Stimulated activated CD4-positive, alpha-beta T cell treated with anti-CD3 and anti-CD28 coated beads, Interleukin-1b, Interleukin-23, amount 100 ng/mL, for 4 hours (primary cell): ENCODE results near the gene ROBO1.
"Not testable (repeated sequence)": the region's sequence is repeated elsewhere in the genome, so short reads cannot be mapped to it uniquely, and the experiment has no call there.

ENCODE experiments used
- DNase-seq, 2 donors: peaks; one replicate each; pipeline ENCODE4 v3.0.0-alpha.2; 2020; ENCODE audit warnings: low read depth in 2 of 2

The ROBO1 gene

GRCh38 chr3:79314544-79314943 is 453.3 kb downstream of the ROBO1 start:
- DNase-seq = no peak

- DNase-seq = no peak
Measured at GRCh38 chr3:79310016-79310415, 457.8 kb downstream of the ROBO1 start.

GRCh38 chr3:79306934-79307570 is 460.7 kb downstream of the ROBO1 start:
- no peak for DNase-seq

GRCh38 chr3:79299949-79300635 is 467.7 kb downstream of the ROBO1 start:
- not testable (repeated sequence) for DNase-seq

GRCh38 chr3:79297245-79297960 is 470.4 kb downstream of the ROBO1 start:
- DNase-seq = no peak

DNA sequence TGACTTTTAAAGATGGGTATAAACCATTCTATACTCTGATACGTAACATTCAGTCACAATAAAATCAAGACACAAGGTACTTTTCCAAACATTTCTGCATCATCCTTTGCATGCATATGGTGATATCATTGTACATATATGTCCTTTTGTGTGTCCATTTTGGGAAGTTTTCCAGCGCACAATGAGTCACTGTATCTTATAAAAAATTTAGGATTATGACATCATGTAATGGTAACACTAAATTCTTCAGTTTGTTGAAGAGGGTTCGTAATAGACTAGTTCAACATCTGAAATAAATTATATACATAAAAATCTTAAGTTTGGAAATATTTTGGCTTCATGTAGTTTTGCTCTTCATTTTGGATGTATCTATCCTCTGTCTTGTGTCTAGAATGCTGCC is 480.9 kb downstream of the ROBO1 start:
- no peak for DNase-seq

DNA sequence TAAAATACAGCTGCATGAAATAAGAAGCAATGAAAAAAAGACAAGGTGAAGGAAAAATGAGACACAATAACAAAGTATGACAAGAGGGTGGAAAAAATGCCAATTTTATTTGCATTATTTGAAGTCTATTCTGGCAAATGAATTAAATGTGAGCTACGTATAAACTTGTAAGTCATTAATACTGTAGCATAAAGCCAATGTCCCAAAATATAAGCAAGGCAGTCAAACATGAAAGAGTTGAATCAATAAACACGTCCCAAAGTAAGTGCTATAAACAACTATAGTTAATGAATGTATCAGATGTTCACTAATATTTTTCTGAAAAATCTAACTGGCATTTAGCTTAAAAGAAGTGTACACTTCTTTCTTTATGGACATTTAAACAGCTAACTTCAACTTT is 481.9 kb downstream of the ROBO1 start:
- DNase-seq = no peak

DNA sequence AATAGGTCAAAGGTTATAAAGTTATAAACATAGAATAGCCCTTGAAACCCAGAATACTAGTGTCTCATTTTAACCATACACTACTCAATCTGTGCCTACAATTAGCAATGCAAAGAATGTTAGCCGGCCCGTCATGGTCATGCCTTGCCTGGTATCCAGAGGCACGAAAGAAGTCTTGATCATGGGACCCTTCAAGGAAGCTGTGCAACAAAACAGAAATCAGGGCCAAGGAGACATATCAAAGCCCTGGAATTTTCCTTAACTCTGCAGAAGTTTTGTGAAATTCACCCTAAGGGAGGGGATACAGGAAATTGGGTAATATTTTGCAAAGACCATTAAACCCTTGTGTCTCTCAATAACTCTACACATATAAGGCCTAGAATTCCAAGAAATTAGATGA is 482.4 kb downstream of the ROBO1 start:
- no peak for DNase-seq

DNA sequence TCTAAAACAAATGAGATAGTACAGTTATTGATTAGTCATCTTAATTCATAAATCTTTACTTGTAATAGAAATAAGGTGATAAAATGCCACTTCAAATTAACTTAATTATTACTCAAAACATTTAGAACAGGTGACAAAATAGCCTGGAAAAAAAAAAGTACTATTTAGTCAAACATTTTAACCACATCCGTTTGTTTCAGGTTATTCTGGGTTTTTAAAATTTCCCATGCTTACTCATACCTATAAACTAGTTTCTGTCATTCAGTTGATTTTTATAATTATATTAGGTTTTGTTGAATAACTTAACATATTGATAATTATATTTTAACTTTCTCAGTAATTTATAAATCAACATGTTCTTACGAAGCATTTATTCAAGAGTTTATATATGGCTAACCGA is 483.0 kb downstream of the ROBO1 start:
- DNase-seq = no peak

DNA sequence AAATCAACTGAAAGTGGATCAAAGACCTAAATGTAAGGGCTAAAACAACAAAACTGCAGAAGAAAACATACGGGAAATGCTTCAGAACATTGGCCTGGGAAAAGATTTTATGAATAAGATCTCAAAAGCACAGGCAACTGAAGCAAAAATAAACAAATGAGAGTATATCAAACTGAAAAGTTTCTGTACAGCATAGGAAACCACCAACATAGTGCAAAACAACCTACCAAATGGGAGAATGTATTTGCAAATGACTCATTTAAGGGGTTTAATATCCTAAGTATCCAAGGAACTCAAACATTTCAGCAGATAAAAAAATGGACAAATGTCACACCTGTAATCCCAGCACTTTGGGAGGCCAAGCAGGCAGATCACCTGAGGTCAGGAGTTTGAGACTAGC is 489.1 kb downstream of the ROBO1 start:
- DNase-seq = no peak

DNA sequence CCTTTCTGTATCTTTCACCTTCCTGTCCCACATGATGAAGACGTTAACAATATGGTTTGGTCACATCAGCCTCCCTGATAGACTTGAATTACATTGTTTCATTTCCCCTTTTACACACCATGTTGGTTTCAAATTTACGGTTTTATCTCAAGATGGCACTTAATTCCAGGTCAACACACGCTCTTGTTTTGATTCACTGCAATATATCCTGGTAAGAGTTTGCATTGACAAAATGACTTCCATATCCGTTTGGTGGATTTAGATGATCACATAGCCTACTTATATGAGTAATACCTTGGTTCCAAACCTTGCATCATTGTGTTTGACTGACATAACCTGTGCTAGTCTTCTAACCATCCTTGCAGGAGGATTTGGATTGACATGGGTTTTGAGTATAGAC is 499.4 kb downstream of the ROBO1 start:
- DNase-seq = no peak

GRCh38 chr3:79264892-79265291 is 502.9 kb downstream of the ROBO1 start:
- no peak for DNase-seq

DNA sequence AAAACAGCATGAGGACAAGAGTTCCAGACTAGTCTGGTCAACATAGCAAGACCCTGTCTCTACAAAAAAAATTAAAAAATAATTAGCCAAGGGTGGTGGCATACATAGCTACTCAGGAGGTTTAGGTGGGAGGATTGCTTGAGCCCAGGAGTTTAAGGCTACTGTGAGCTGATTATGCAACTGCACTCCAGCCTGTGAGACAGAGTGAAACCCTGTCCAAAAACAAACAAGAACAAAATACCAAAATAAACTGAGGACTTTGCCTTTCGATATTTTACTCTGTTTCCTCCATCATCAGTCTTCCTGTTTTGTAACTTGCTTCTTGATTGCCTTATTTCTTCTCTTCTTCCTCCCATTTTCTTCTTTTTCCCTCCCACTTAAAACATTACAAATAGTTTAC is 504.4 kb downstream of the ROBO1 start:
- no peak for DNase-seq

- DNase-seq = no peak
Measured at GRCh38 chr3:79258479-79258878, 509.3 kb downstream of the ROBO1 start.

DNA sequence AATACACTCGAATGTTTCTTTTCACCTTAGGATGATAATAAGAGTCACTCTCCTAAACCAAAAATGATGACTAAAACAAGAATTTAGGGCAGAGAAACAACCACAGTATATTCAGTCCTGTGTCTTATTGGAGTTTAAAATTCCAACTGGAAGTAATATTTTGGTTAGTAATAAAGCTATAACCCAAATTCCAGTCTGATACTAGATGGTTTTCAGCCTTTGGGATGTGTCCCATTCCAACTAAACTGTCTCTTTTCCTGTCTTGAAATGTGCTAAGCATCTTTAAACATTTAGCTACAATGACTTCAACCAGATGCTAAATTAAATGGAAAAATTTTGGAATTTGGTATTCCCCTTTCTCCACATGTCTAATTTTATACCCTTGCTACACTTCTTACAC is 510.0 kb downstream of the ROBO1 start:
- no peak for DNase-seq

- no peak for DNase-seq
Measured at GRCh38 chr3:79255702-79256101, 512.1 kb downstream of the ROBO1 start.

- DNase-seq = no peak
Measured at GRCh38 chr3:79255292-79255691, 512.5 kb downstream of the ROBO1 start.

- DNase-seq = no peak
Measured at GRCh38 chr3:79253704-79254103, 514.1 kb downstream of the ROBO1 start.

DNA sequence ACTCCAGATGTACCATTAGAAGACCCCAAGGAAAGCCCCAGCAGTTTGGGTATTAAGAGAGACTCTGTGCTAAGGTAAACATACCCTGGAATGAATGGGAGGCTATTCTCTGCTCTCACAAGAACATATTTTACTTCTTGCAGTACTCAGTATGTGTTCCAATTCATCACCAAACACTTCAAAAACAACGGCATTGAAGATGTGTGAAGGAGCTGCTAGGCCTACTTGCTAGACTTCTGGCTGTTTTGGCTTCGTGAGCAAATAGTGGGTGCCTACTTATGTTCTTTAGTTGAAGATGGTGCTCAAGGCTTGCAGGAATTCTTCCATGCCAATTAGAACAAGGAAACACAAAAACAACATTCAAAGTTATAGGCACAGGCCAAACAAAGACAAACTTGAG is 514.5 kb downstream of the ROBO1 start:
- no peak for DNase-seq

- DNase-seq = no peak
Measured at GRCh38 chr3:79250746-79251145, 517.1 kb downstream of the ROBO1 start.

- no peak for DNase-seq
Measured at GRCh38 chr3:79249701-79250100, 518.1 kb downstream of the ROBO1 start.

DNA sequence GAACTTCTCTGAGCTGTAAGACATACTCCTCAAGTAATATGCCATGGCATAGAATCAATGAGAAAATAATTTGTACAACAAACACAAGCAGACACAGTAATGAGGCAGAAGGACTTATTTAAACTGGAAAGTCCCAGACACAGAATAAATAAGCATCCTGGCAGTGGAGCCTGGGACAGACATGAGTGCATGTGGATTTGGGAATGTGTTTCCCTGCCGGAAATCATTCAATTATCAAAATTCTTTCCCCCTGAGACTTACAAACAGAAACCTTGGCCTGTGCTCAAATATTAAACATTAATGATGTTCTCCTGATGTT is 520.1 kb downstream of the ROBO1 start:
- no peak for DNase-seq
